Lower leg skin (tissue), 4 donors: ENCODE data around the gene HDAC7. TPM values are rescaled to one million over a fixed set of nuclear protein-coding genes. Genes with fewer than 3 reads are reported as not detected.

ENCODE experiments used
- DNase-seq, 2 donors: peaks; one replicate each; pipeline ENCODE4 v3.0.0-alpha.2; 2019; ENCODE audit warnings: low spot score in 2 of 2
- H3K4me3 ChIP-seq: fragments of 200-600 bp; sonication (generic); 2 replicates; pipeline ENCODE4 v1.5.1; 2017; ENCODE audit warnings: mild to moderate bottlenecking, low read depth; ENCODE audit not compliant: poor library complexity, severe bottlenecking
- POLR2A ChIP-seq, 2 donors: fragments of 450-650 bp; IDR thresholded peaks; one replicate each; pipeline ENCODE4 v1.6.1; 2016 to 2017; ENCODE audit warnings: antibody characterized with exemption in 2 of 2, mild to moderate bottlenecking in 1 of 2, moderate library complexity in 1 of 2
- WGBS, 2 donors: methylation state at CpG; one replicate each; pipeline ENCODE4 v1.1.5; 2018; 5-methylcytosine and 5-hydroxymethylcytosine counted together
- intact Hi-C: fragments of 100-400 bp; cut with DNase I; formaldehyde crosslinking; loops from one replicate; pipeline ENCODE4 v1.15.0; 2023; ENCODE audit warnings: low total_unique reads
- total RNA-seq, 4 donors: library from RNA; depleted of rRNA; stranded (reverse); fragments of >200 nt; gene quantifications; one replicate each; pipeline ENCODE4 v1.1.0, GENCODE V29; 2016
- TF ChIP-seq, protein P1 (sequence below), 3 donors: fragments of 450-650 bp; IDR thresholded peaks; one replicate each; pipeline ENCODE4 v1.5.1; 2016; ENCODE audit warnings: antibody characterized with exemption in 3 of 3, mild to moderate bottlenecking in 3 of 3, moderate library complexity in 2 of 3

Gene HDAC7
- total RNA-seq, 4 donors from 2014 or later: 56.3 to 114 (median 63.5) TPM

DNA sequence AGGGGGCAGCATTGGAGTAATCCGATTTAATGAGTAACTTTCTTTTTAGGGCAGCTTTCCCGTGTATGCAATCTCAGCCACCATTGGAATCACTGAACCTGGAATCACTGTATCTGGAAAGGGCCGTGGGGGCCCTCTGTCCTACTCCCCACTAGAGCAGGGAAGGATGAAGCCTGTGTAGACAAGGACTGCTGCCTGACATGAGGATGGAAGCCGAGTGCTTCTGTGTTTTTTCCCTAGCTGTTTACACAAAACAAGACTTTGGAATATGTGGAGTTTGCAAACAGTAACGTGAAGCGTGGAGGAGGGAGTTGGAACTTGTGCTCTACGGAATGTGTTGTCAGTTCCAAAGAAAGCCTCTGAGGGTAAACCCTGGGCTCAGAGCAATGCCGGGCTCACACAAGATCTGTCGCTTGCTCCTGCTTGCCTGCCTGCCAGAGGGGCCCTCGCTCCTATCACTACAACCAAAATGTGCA is 32.4 kb upstream of the HDAC7 start:
- H3K4me3 ChIP-seq: no peak overlapping the region
- no peak for TF ChIP-seq POLR2A (IDR thresholded peaks at IDR 0.05)
- TF ChIP-seq, protein P1, sequence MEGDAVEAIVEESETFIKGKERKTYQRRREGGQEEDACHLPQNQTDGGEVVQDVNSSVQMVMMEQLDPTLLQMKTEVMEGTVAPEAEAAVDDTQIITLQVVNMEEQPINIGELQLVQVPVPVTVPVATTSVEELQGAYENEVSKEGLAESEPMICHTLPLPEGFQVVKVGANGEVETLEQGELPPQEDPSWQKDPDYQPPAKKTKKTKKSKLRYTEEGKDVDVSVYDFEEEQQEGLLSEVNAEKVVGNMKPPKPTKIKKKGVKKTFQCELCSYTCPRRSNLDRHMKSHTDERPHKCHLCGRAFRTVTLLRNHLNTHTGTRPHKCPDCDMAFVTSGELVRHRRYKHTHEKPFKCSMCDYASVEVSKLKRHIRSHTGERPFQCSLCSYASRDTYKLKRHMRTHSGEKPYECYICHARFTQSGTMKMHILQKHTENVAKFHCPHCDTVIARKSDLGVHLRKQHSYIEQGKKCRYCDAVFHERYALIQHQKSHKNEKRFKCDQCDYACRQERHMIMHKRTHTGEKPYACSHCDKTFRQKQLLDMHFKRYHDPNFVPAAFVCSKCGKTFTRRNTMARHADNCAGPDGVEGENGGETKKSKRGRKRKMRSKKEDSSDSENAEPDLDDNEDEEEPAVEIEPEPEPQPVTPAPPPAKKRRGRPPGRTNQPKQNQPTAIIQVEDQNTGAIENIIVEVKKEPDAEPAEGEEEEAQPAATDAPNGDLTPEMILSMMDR (IDR thresholded peaks at IDR 0.05): no peak
- WGBS, 2 donors: 34 to 44% methylated on average over 10 of the region's 10 CpGs
- intact Hi-C loops: no loop called here
- DNase-seq: no peak

DNA sequence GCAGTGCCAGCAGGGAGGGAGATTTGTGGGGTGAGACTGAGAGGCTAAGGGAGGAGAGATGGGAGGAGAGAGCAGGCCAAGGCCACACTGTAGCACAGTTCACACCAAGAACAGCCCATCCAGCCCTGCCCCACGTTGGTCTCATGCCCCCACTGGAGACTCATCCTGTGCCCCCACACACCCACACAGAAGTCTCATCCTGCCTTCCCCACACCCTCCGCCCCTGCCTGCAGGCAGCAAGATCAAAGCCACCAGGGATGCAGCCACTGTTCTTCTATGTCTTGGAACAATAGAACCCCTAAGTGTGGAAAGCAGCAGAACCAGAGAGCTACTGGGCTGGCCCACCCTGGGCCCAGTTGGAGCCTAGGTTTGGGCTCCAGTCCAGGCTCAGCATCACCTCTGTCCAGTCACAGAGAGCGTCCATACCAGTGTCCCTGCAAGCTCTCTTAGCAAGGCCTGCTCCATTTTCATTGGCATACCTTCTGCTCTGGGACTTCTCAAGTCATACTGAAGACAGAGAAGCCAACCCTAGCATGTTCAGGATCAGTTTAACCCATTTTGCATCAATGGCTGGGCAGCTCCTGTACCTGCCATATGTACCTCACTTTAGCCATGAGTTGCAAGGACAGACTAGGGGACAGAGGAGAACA is 31.7 kb upstream of the HDAC7 start:
- TF ChIP-seq POLR2A (IDR thresholded peaks at IDR 0.05): no peak
- TF ChIP-seq, protein P1 (IDR thresholded peaks at IDR 0.05): no peak
- 71 to 77% methylated on average over 3 of the region's 3 CpGs for WGBS, 2 donors
- intact Hi-C loops: no loop called here
- no peak overlapping the region for H3K4me3 ChIP-seq
- no peak for DNase-seq

DNA sequence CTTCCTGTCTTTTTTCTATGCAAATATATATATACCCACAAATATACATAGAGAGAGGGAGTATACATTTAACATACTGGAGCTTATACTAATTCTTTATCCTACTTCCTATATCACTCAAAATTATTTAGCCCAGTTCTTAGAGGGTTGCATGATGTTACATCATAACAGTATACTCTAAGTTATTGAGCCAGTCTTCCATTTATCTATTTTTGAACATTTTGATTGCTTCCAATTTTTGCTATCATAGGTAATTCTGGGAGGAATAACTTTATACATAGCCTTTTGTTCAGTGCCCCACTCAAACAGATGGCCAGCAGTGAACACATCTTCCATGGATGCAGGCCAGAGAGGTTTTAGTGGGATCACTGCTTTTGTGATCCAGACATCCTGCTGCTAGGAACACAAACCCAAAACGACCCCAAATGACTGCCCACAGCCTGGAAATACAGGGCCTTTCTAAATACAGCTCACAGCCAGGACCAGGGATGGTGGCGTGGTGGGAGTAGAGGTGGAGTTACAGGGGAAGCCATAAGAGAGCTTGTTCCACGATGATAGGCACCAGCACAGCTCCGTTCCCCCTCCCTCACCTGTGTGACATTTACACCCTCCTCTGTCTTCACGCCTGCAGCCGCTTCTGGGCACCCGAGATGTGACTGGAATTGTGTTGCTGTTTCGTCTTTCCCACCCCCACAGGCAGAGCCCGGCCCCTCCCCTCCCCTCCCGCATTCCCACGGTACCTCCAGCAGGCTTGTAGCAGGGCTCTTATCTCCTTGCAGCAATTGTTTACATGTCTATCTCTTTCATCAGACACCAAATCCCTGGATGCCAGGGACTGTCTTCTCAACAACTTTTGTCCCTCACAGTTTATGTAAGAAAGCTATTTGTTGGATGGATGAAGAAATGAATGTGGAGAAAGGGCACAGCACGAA is 30.7 kb upstream of the HDAC7 start:
- DNase-seq: no peak
- 54 to 63% methylated on average over 12 of the region's 12 CpGs for WGBS, 2 donors
- TF ChIP-seq POLR2A (IDR thresholded peaks at IDR 0.05): no peak
- TF ChIP-seq, protein P1 (IDR thresholded peaks at IDR 0.05): no peak
- intact Hi-C loops: no loop called here
- no peak overlapping the region for H3K4me3 ChIP-seq

DNA sequence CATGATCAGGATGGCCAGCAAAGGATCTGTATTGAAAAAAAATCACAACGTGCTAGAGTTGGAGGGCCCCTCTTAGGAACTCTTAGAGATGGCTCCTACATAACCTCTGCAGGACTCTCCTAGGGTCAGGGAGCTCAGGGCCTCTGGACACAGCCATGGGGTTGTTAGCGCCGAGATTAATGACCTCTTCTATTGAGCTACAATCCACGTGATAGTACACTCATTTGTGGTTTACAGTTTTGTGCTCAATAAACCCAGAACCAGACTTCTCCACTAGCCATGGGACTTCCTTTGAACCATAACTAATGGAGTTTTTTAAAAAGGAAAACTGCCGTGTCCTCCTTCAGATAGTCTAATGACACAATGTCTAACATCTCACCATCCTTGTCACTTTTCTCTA is 29.6 kb upstream of the HDAC7 start:
- TF ChIP-seq, protein P1 (IDR thresholded peaks at IDR 0.05): no peak
- no peak for TF ChIP-seq POLR2A (IDR thresholded peaks at IDR 0.05)
- no peak overlapping the region for H3K4me3 ChIP-seq
- WGBS, 2 donors: 68 to 70% methylated on average over 5 of the region's 5 CpGs
- intact Hi-C loops: loop anchor here (10.0 kb wide), 1 partner anchor 96 kb away; no protein-coding TSS in a partner anchor
- DNase-seq: no peak

DNA sequence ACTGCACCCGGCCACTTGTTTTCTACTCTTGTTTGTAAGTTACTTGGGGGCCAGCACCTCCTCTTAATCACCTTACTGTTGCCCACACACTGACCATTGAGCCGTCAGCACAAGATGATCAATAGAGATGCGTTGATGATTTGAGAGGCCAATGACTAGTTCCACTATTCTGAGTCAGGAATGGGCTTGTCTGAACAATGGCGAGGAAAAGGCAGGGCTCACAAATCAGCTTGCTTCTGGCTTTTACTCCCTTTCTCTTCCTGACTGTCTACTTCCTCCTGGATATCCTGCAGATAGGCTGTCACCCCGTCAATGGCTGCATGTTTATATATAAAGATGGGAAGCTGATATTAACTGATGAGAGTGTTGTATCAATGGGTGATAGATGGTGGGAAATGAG is 29.1 kb upstream of the HDAC7 start:
- 50 to 63% methylated on average over 5 of the region's 5 CpGs for WGBS, 2 donors
- DNase-seq: no peak
- TF ChIP-seq, protein P1 (IDR thresholded peaks at IDR 0.05): no peak
- intact Hi-C loops: loop anchor here (10.0 kb wide), 1 partner anchor 96 kb away; no protein-coding TSS in a partner anchor
- H3K4me3 ChIP-seq: no peak overlapping the region
